Stimulated activated CD8-positive, alpha-beta memory T cell treated with anti-CD3 and anti-CD28 coated beads, Interleukin-4, amount 100 ng/mL, for 4 hours (primary cell): ENCODE data around the gene CD68.
"Not testable (repeated sequence)": the region's sequence is repeated elsewhere in the genome, so short reads cannot be mapped to it uniquely, and the experiment has no call there.

ENCODE experiments used
- DNase-seq, 2 donors: peaks; one replicate each; pipeline ENCODE4 v3.0.0-alpha.2; 2020; ENCODE audit warnings: low read depth in 2 of 2, low spot score in 1 of 2

Gene CD68

GRCh38 chr17:7613769-7614424, 34.5 kb downstream of the CD68 start:
- no peak for DNase-seq

- DNase-seq = peak; percentile 92 to 98
Measured at GRCh38 chr17:7614425-7615264, 35.2 kb downstream of the CD68 start, which contains the start of gene FXR2. TSS of gene FXR2 (minus strand) at chr17:7614897. CDS start at chr17:7614532, 365 bp downstream.

- no peak for DNase-seq
Measured at GRCh38 chr17:7615265-7615747, 35.9 kb downstream of the CD68 start.

- DNase-seq = no peak
Measured at GRCh38 chr17:7618608-7619007, 39.2 kb downstream of the CD68 start.

- no peak for DNase-seq
Measured at GRCh38 chr17:7620835-7621234, 41.4 kb downstream of the CD68 start.

- DNase-seq = no peak
Measured at GRCh38 chr17:7623661-7624060, 44.2 kb downstream of the CD68 start.

GRCh38 chr17:7625749-7626148, 46.3 kb downstream of the CD68 start:
- DNase-seq = not testable (repeated sequence)

GRCh38 chr17:7626307-7626706, 46.9 kb downstream of the CD68 start:
- DNase-seq = no peak

GRCh38 chr17:7626956-7627249, 47.5 kb downstream of the CD68 start:
- DNase-seq = no peak

GRCh38 chr17:7627250-7628121, 48.0 kb downstream of the CD68 start, which contains the start of gene SAT2:
TSS of gene SAT2 (minus strand) at chr17:7627821. CDS start at chr17:7627635, 186 bp downstream.
- DNase-seq = peak; percentile 64 to 86

GRCh38 chr17:7629939-7630571, 50.6 kb downstream of the CD68 start, which contains the start of gene SHBG:
TSS of gene SHBG (plus strand) at chr17:7630135. CDS start at chr17:7630173, 38 bp downstream.
- DNase-seq = no peak
